ENCODE measurements around the gene CHD9. TPM values are rescaled to one million over a fixed set of nuclear protein-coding genes. Genes with fewer than 3 reads are reported as not detected.

Gene CHD9
- total and polyA plus RNA-seq, 9 of the 15 experiments (the other 6 are each of a cell fraction or from before 2014, with no cell fraction given): 29.0 to 69.3 (median 40.6) TPM

DNA sequence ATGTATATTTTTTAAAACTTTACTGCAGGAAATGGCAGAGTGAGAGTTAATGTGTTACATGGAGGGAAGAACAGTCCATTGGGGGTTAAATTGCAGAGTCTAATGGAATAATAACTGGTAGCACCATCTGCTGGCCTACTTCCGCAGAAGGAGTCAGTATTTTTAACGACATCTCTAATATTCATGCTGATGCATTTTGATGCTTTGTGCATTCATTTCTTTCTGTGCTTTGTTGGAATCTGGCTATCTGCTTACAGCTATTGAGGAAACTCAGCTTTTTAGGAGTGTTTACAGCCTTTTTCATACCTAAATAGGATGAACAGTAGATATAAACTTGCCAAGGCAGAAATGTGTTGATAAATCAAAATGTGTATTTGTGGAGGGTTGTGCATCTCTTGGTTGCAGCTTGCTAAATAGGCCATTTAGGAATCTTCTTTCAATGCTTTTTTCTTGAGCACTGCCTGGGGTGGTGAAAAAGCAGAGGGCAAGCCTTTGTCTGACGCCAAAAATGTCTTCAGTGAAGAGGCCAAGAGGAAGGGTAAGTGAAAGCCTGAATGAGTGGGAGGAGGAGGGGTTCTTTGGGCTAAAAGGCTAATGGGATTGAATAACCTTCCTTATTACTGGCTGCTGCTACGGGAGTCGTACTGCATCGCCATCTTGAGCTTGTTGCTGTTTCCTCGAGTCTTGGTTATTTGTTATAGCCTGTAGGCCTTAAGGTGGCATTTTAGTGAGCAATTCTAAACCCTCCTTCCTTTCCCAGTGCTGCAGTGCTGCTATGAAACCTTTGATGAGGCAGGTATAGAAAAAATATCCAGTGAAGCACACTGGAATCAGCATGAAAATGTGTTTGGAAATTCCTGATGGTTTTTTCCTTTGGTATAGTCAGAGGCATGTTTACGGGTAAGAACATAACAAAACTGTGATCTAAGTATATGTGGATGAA, 153.3 kb downstream of the CHD9 start (continued):
- TF ChIP-seq TEAD4 (IDR thresholded peaks at IDR 0.05; ENCODE audit: low read length): peak; percentile 19
- TF ChIP-seq TEAD4 (CRISPR knock-in tag; IDR thresholded peaks at IDR 0.05; ENCODE audit: borderline replicate concordance): no peak
- TF ChIP-seq POLR2G (IDR thresholded peaks at IDR 0.05; ENCODE audit: low read depth, low read length): peak; percentile 59
- TF ChIP-seq POLR2B (IDR thresholded peaks at IDR 0.05; ENCODE audit: low read depth, partially characterized antibody): peak; percentile 64
- TF ChIP-seq CREM (IDR thresholded peaks at IDR 0.05; ENCODE audit: low read depth): 0 out of 2 replicates have a peak, but pooled peaks have one; percentile 3
- TF ChIP-seq CBX3 (IDR thresholded peaks at IDR 0.05; ENCODE audit: borderline replicate concordance in 1 of 2, low read length in 2 of 2): peak in 1 of 2 experiments; percentile 35; a peak in 1 of 3 replicates
- peak in 1 of 2 experiments; percentile 68; a peak in 1 of 4 replicates for TF ChIP-seq RCOR1 (IDR thresholded peaks at IDR 0.05; ENCODE audit: borderline replicate concordance in 1 of 2, low read depth in 2 of 2, low read length in 2 of 2)
- peak; percentile 64 for TF ChIP-seq RBFOX2 (IDR thresholded peaks at IDR 0.05; ENCODE audit: low read depth, low read length)
- no peak for TF ChIP-seq ATF1 (CRISPR knock-in tag; IDR thresholded peaks at IDR 0.05)
- TF ChIP-seq ATF1 (tag; IDR thresholded peaks at IDR 0.05): peak; percentile 53; the same call in 1 of the 2 replicates
- TF ChIP-seq, protein P1, sequence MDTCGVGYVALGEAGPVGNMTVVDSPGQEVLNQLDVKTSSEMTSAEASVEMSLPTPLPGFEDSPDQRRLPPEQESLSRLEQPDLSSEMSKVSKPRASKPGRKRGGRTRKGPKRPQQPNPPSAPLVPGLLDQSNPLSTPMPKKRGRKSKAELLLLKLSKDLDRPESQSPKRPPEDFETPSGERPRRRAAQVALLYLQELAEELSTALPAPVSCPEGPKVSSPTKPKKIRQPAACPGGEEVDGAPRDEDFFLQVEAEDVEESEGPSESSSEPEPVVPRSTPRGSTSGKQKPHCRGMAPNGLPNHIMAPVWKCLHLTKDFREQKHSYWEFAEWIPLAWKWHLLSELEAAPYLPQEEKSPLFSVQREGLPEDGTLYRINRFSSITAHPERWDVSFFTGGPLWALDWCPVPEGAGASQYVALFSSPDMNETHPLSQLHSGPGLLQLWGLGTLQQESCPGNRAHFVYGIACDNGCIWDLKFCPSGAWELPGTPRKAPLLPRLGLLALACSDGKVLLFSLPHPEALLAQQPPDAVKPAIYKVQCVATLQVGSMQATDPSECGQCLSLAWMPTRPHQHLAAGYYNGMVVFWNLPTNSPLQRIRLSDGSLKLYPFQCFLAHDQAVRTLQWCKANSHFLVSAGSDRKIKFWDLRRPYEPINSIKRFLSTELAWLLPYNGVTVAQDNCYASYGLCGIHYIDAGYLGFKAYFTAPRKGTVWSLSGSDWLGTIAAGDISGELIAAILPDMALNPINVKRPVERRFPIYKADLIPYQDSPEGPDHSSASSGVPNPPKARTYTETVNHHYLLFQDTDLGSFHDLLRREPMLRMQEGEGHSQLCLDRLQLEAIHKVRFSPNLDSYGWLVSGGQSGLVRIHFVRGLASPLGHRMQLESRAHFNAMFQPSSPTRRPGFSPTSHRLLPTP (IDR thresholded peaks at IDR 0.05; ENCODE audit: borderline replicate concordance, extremely low read depth, insufficient read length): no peak
- 0 out of 2 replicates have a peak, but pooled peaks have one; percentile 30 for TF ChIP-seq DEAF1 (CRISPR knock-in tag; IDR thresholded peaks at IDR 0.05)
- peak; percentile 66 for TF ChIP-seq RBM25 (IDR thresholded peaks at IDR 0.05; ENCODE audit: low read depth, low read length, severe bottlenecking)
- peak; percentile 87 for TF ChIP-seq DACH1 (IDR thresholded peaks at IDR 0.05; ENCODE audit: partially characterized antibody)
